A204.1 (cell line): ENCODE measurements around the gene BBX.
"Not testable (repeated sequence)": the region's sequence is repeated elsewhere in the genome, so short reads cannot be mapped to it uniquely, and the experiment has no call there.

Experiments
- FAIRE-seq: peaks from 2 replicates; lab custom pipeline; 2012; peaks lifted over from hg19 to GRCh38; lab: Jason Lieb, UNC

BBX gene

DNA sequence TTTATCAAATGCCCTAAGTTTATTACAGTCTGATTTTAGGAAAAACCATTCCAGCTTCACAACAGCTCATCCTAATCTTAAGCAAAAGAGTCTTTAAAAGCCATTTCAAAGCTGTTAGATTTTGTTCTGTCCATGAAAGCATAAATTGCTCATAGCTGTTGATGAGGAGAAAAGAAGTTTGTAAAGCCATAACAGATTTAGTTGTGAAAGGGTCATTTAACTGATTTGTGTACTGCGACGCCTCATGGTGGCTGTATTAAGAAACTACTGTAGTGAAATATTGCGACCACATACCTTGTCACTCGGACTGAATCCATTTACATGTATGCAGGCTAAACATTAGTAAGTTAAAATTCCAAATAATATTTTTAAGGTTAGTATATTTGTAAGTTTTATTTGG is 20.9 kb downstream of the BBX start:
- no peak for FAIRE-seq

GRCh38 chr3:107545680-107546120 is 22.9 kb downstream of the BBX start:
- no peak for FAIRE-seq

DNA sequence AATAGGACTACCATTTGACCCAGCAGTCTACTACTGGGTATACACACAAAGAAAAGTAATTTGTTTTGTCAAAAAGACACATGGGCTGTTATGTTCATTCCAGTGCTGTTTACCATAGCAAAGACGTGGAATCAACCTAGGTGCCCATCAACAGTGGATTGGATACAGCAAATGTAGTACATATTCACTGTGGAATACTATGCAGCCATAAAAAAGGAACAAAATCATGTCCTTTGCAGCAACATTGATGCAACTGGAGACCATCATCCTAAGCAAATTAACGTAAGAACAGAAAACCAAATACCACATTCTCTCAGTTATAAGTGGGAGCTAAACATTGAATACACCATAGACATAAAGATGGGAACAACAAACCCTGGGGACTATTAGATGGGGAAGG is 25.8 kb downstream of the BBX start:
- no peak for FAIRE-seq

DNA sequence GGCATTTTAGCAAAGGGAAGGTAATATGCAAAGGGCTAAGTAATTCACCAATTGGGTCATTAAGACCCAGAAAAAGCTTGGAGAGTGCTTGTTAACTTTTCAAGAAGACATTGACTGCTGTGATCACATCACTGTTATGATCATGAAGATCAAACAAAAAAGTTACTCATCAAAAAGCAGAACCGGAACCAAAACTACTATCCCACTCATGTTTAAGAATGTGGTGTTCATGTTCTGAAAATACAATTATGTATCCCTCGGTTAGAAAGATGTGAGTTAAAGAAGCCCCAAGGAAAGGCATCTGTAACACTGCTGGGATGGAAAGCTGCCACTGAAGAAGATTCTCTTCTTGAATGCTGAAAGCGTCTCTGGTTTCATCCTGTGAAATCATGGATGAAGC is 32.6 kb downstream of the BBX start:
- FAIRE-seq = no peak

- no peak for FAIRE-seq
Measured at GRCh38 chr3:107557743-107558142, 35.0 kb downstream of the BBX start.

DNA sequence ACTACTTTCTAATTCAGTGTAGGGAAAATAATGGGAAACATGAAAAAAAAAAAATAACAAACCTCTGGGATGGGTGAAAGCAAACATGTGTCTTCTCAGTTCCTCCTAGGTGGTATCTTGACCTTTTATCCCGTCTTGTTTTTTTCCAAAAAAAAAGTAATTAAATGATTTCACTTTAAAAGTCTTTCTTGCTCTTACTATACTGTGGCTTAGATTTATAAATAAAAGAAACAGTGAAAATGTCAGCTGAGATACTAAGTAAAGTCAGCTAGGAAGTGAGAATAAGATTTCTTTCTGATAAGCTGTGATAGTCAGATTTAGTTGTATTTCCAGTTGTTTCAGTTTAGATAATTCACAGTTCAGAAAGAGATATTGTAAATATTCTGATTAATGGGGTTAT is 37.4 kb downstream of the BBX start:
- no peak for FAIRE-seq

DNA sequence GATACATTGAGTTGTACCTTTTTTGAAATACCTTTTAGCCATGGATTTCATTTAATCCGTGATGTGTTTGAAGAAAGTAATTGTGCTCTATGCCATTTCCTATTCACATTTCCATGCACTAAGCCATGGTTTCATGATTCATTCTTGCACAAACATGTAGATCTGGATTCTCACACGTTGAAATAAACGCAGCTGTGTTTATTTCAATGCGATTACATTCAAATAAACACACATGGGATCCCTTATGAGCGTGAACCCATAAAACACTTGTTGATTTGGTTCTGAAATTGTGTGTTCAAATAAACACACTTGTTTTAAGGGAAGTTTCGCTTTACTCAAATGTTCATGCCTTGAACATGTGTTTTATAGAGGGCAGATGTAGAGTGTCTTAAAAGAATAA is 39.2 kb downstream of the BBX start:
- FAIRE-seq = no peak

DNA sequence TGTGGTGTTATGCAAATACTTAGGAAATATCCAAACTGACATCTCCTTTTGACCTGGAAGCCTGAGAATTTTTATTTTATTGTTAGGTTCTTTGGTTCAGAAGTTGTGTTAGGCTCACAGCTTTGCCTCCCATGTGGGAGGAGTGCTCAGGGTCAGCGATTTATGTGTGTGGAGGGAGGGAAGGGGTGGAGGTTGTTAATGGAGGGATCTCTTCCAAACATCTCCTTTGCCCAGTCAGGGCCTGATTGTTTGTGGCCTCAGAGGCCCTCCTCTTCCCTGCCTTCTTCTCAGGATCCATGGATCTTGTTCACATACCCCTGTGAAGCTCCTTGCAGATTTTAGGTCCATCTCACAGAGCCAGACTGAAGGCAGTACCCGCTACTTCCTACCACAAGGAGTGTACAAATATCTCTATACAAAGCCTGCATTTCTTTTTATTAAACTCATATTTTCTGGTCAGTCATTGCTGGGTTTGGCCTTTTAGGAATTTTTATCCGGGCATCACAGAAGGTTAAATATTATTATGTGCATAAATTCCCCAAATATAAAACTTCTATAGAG is 40.3 kb downstream of the BBX start:
- no peak for FAIRE-seq

- FAIRE-seq = not testable (repeated sequence)
Measured at GRCh38 chr3:107565244-107565643, 42.5 kb downstream of the BBX start.

DNA sequence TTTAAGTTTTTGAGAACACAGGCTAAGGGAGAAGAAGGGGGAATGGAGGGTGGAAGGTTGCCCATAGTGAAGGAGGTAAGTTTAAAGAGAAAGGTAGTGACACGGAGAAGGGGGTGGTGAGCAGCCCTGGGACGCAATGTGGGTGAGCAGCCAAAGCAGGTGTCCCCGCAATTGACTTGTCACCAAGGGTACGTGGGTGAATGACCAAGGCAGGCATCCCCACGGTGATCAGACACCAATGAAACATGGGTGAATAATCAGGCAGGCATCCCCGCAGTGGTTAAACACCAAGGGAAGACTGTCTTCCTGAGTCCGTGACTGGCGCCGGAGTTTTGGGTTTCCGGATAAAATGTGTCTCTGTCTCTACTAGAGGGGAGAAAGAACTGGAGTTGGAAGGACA is 48.3 kb downstream of the BBX start:
- not testable (repeated sequence) for FAIRE-seq

DNA sequence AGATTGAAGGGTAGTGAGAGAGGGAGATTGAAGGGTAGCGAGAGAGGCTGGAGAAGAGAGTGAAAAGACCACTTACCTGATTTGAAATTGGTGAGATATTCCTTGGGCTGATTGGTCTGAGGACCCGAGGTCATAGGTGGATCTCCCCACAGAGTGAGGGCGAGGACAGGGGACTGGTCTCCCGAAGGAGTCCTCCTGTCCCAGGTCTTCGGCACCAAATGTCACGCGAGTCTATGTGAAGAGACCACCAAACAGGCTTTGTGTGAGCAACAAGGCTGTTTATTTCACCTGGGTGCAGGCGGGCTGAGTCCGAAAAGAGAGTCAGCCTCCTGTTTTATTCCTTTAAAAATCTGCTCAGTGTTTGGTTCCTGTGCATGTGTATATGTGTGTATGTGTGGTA is 48.7 kb downstream of the BBX start:
- FAIRE-seq = not testable (repeated sequence)

DNA sequence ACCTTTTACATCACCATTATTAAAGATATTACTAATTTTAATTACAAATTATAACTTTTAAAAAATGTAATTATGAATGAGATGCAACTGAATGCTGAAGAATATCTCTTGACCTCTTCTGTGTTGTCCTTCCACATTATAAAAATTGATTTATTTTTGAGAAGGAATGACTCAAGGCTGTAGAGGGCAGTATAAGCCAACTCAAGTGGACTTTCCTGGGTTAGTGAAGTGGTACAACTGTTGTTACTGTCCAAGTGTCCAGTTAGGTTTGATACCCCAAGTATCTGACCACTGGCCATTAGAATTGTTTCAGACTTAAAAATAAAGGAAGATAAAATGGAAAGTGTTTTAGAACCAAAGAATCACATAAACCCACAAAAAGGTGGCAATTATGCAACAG is 51.9 kb downstream of the BBX start:
- peak; percentile 84 for FAIRE-seq

- no peak for FAIRE-seq
Measured at GRCh38 chr3:107578091-107578490, 55.3 kb downstream of the BBX start.

- FAIRE-seq = no peak
Measured at GRCh38 chr3:107578523-107578922, 55.8 kb downstream of the BBX start.

GRCh38 chr3:107579371-107579770 is 56.6 kb downstream of the BBX start:
- no peak for FAIRE-seq

DNA sequence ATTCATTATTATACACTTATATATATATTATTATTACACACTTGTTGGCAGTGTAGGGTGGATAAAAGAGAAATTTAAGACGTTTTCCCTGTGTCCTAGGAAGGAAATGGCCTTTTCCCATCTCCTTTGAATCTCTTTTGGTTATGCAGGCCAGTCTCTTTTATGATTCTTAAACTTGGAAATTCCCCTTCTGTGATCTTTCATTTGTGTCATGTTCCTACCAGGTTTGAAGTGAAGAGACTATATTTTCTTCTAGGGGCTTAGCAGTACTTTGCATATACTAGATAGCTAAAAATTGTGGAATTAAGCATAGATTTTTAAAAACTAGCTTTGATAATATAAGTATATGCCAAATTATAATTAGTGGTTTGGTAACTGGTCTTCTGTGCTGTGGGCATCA is 58.5 kb downstream of the BBX start:
- no peak for FAIRE-seq

DNA sequence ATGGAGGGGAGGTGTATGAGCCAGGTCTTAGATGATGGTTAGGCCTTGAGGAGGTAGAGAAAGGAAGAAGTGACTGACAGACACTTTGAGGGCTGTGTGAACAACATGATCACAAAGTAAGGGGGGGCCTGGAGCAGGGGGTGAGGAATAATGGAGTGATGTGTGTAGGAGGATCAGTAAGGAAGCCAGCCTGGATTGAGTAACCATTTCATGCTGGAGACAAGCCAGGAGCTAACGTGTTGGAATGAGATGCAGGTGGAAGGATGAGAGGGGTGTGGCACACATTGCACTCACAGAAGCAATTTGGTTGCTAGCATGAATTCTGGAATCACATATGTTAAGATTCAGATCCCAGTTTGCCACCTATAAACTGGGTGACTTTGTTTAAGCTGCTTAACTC is 65.5 kb downstream of the BBX start:
- FAIRE-seq = no peak

- FAIRE-seq = no peak
Measured at GRCh38 chr3:107589454-107589853, 66.7 kb downstream of the BBX start.

- no peak for FAIRE-seq
Measured at GRCh38 chr3:107590786-107591185, 68.0 kb downstream of the BBX start.

GRCh38 chr3:107592073-107592472 is 69.3 kb downstream of the BBX start:
- no peak for FAIRE-seq

- no peak for FAIRE-seq
Measured at GRCh38 chr3:107594870-107595269, 72.1 kb downstream of the BBX start.

DNA sequence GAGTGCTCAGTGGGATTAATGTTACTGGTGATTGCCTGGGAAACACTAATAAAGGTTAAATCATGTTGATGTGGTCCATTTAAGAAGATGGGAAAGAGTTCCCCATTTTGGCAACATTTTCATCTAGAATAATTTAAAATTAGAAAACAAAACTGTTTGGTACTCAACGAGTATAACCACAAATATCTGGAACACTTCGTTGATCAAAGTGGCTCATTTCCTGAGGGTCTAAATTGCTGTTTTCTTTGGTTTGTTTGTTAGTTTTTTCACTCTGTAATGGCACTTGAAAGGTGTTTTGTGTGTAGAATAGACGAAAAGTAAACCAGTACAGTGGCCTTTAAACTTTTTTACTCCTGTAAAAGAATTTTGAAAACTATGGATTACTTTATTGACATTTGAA is 73.9 kb downstream of the BBX start:
- no peak for FAIRE-seq

DNA sequence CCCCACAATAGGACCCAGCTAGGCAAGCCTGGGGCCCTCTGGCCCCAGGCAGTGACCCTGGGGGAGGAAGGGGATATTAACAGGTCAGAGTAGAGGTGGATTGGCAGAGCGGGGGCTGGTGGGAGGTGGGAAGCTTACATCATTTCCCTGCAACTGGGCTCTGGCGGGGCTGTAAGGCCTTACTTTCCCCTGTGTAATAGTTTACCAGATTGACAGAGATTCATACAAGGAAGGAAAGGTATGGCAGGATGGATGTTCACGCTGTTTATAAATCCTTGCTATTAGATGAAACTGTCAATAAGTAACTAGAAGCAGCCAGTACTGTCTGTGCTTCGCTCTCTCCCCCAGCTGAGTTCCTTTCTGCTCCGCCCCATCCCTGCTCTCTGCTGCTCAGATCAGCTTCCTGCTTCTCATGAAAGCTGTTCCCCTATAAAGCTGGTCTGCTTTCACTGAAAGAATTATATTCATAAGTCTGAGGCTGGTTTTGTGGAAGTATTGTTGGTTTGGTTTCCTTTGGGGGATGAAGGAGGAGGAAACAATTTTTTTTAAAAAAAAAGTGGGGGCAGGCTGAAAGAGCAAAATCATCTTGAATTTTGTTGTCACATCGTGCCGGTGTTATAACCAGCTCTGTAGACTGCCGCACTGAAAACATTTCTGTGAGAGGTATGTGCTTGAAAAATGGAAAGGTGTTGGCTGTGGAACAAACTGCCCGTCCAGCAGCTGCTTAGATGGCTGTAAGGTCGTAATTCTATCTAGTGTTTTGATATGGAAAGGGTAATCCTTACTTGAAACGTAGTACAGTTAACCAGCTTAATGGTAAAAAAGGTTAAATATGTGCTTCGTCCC is 76.4 kb downstream of the BBX start:
- no peak for FAIRE-seq

DNA sequence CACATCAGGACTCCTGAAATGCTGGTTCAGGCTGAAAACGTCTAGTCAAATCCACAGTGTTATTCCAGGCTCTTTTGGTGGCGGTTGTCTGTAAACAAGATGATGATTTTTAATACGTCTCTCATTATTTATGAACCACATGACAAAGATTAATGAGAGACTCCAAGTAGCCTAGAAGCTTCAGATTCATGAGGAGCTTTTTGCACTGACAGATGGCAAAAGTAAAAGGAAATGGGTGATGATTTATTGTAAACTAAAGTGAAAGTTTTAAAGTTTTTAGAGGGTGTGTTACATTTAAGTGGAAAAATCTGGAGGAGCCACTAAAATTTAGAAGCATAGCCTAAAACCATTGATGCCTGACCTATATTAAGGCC is 77.0 kb downstream of the BBX start:
- FAIRE-seq = no peak
